Measurements from ENCODE around the gene FDXR. TPM values are rescaled to one million over a fixed set of nuclear protein-coding genes. Genes with fewer than 3 reads are reported as not detected.

The FDXR gene
- total and polyA plus RNA-seq, 8 donors: 4.3 to 15.1 (median 11.9) TPM

DNA sequence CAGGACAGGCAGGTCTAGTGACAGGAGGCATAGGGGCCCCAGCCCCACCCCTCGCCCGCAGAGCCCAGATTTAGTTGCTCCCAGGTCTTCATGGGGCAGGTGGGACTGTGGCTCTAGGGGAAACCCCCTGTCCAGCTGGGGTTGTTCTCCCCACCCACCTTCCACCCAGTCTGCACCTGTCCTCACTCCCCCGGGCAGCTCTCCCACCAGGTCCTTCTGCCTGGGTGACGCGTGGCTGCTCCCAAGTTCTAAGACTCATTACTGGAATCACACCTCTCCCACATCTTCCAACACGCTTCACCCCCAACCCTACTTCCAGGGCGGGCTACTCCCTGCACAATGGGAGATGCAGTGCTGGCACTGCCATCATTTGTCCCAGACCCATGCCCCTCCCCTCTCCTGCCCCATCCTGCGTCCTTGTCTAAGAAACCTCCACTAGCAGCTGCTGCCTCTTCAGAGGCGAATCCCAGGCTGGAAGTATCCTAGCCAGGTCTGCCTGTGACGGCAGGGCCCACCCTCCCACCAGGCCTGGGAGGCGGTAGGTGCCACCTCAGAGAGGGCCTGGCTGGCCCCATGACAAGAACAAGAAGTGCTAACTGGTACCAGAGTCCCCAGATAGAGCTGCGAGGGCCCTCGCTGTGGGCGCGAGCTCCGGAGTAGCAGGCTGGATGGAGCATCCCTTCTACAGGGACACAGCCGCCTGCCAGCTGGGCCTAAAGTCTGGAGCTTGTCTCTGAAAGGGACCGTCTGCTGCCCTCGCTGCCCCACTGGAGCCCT, 35.9 kb downstream of the FDXR start:
- no peak for FAIRE-seq
- intact Hi-C loops (cut with DNase I): no loop called here
- no peak overlapping the region for H3K4me3 ChIP-seq
- no peaks in the 10 kb centered on the region for H3K27me3 ChIP-seq
- DNase-seq: peak in 1 of 6 donors; percentile 70
- H3K9me3 ChIP-seq: no peaks in the 10 kb centered on the region
- ATAC-seq: no peak
- H3K27ac ChIP-seq: no peak overlapping the region
- no peaks in the 10 kb centered on the region for H3K36me3 ChIP-seq
- H3K4me1 ChIP-seq: no peaks in the 10 kb centered on the region
- TF ChIP-seq, protein P1, sequence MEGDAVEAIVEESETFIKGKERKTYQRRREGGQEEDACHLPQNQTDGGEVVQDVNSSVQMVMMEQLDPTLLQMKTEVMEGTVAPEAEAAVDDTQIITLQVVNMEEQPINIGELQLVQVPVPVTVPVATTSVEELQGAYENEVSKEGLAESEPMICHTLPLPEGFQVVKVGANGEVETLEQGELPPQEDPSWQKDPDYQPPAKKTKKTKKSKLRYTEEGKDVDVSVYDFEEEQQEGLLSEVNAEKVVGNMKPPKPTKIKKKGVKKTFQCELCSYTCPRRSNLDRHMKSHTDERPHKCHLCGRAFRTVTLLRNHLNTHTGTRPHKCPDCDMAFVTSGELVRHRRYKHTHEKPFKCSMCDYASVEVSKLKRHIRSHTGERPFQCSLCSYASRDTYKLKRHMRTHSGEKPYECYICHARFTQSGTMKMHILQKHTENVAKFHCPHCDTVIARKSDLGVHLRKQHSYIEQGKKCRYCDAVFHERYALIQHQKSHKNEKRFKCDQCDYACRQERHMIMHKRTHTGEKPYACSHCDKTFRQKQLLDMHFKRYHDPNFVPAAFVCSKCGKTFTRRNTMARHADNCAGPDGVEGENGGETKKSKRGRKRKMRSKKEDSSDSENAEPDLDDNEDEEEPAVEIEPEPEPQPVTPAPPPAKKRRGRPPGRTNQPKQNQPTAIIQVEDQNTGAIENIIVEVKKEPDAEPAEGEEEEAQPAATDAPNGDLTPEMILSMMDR (IDR thresholded peaks at IDR 0.05): no peak
- 96 to 97% methylated on average over 19 of the region's 19 CpGs for WGBS, 2 donors

GRCh38 chr17:74836191-74836590, 36.6 kb downstream of the FDXR start:
- no peaks in the 10 kb centered on the region for H3K9me3 ChIP-seq
- H3K4me3 ChIP-seq: no peak overlapping the region
- FAIRE-seq: no peak
- intact Hi-C loops (cut with DNase I): no loop called here
- no peak for ATAC-seq
- H3K4me1 ChIP-seq: no peaks in the 10 kb centered on the region
- WGBS, 2 donors: 93% methylated on average over 26 of the region's 26 CpGs
- TF ChIP-seq, protein P1 (IDR thresholded peaks at IDR 0.05): no peak
- no peaks in the 10 kb centered on the region for H3K36me3 ChIP-seq
- no peak overlapping the region for H3K27ac ChIP-seq
- no peaks in the 10 kb centered on the region for H3K27me3 ChIP-seq
- DNase-seq: peak in 1 of 6 donors; percentile 61

- DNase-seq (no peak), FAIRE-seq (no peak), ATAC-seq (peak in 3 of 4 donors; percentile 30 to 74 (median 46))
- no peak overlapping the region for H3K4me3 ChIP-seq
- H3K36me3 ChIP-seq: no peaks in the 10 kb centered on the region
- no peaks in the 10 kb centered on the region for H3K9me3 ChIP-seq
- intact Hi-C loops (cut with DNase I): no loop called here
- WGBS, 2 donors: 79 to 83% methylated on average over 16 of the region's 16 CpGs
- H3K27me3 ChIP-seq: no peaks in the 10 kb centered on the region
- no peak overlapping the region for H3K27ac ChIP-seq
- TF ChIP-seq, protein P1 (IDR thresholded peaks at IDR 0.05): no peak
- no peaks in the 10 kb centered on the region for H3K4me1 ChIP-seq
These were observed 39.1 kb downstream of the FDXR start for GRCh38 chr17:74833501-74834377.

DNA sequence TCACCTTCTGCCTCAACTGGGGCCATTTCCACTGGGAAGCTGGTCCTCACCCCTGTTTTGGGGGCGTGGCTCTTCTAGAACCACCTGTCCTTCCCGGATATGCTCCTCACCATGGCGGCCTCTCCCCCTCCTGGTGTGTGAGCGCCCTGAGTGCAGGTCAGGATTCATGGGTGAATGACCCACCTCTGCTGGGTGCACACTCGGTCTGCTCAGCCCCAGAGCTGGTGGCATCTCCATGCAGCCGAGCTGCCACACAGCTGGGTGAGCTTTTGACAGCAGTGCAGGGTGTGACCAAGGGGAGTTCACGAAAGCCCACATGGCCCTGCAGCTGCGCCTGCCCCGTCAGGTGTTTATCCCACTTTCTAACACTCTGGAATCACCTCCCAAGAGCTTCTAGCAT, 40.4 kb downstream of the FDXR start:
- Histone ChIP-seq H3K4me3 (no peak overlapping the region), H3K4me1 (no peaks in the 10 kb centered on the region), H3K27me3 (no peaks in the 10 kb centered on the region), H3K36me3 (no peaks in the 10 kb centered on the region), H3K27ac (no peak overlapping the region), H3K9me3 (no peaks in the 10 kb centered on the region)
- TF ChIP-seq, protein P1 (IDR thresholded peaks at IDR 0.05): no peak
- intact Hi-C loops (cut with DNase I): no loop called here
- FAIRE-seq (no peak), ATAC-seq (no peak), DNase-seq (peak in 1 of 6 donors; percentile 41)
- 89 to 94% methylated on average over 9 of the region's 9 CpGs for WGBS, 2 donors

All from pancreas (tissue), 10 donors.